Esophagus squamous epithelium (tissue), 4 donors: ENCODE measurements around the gene FAM184B.

Source experiments
- POLR2A ChIP-seq, 4 donors: fragments of 450-650 bp; IDR thresholded peaks; one replicate each; pipeline ENCODE4 v1.6.1; 2017; ENCODE audit warnings: antibody characterized with exemption in 4 of 4, mild to moderate bottlenecking in 4 of 4, moderate library complexity in 3 of 4
- TF ChIP-seq, protein P1 (sequence below), 6 experiments: fragments of 450-650 bp in 4 of 6; fragments of 200-600 bp in 2 of 6; sonication (generic) in 2 of 6; IDR thresholded peaks; one replicate each; pipeline ENCODE4 v1.5.1; 2016 to 2019; ENCODE audit warnings: antibody characterized with exemption in 6 of 6, mild to moderate bottlenecking in 4 of 6, moderate library complexity in 4 of 6

DNA sequence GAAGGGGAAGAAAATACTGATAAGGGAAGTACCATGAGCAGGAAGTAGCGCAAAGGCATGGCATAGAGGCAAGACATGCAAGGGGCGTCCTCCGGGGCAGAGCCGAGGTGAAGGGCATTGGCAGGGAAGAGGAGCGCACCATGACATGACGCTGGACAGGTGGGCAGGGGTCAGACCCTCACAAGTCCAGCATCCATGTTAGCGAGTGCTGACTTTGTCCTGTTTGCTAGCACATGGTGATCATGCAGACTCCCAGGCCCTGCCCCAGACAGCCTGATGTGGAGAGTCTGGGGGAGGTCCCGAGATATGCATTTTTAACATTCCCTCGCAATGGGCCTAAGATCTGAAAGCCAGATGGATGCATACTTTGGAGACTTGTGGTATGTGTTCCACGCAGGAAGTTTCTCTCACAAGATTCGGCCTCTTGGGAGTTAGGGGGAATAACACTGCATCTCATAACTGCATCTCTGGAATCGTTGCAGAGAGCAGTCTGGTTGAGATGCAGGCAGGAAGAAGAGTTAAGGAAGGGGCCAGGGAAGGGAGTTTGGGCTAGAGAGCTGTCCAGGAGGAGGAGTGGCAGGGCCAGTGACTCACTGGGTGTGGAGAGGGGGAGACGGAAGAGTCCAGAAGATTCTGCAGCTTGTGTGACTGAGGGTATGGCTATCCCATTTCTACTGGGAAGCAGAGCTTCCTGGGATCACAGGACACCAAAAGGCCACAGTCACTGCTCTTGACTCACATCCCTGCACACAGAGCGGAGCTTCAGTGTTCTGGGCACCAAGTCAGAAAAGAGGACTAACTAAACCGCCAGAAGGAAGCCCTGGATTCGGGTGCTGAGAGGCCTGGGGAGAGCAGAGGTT, 59.7 kb downstream of the FAM184B start:
- TF ChIP-seq POLR2A (IDR thresholded peaks at IDR 0.05) = no peak
- TF ChIP-seq, protein P1, sequence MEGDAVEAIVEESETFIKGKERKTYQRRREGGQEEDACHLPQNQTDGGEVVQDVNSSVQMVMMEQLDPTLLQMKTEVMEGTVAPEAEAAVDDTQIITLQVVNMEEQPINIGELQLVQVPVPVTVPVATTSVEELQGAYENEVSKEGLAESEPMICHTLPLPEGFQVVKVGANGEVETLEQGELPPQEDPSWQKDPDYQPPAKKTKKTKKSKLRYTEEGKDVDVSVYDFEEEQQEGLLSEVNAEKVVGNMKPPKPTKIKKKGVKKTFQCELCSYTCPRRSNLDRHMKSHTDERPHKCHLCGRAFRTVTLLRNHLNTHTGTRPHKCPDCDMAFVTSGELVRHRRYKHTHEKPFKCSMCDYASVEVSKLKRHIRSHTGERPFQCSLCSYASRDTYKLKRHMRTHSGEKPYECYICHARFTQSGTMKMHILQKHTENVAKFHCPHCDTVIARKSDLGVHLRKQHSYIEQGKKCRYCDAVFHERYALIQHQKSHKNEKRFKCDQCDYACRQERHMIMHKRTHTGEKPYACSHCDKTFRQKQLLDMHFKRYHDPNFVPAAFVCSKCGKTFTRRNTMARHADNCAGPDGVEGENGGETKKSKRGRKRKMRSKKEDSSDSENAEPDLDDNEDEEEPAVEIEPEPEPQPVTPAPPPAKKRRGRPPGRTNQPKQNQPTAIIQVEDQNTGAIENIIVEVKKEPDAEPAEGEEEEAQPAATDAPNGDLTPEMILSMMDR (IDR thresholded peaks at IDR 0.05) = no peak
